GM19328 (cell line): Measurements from ENCODE around the gene DUSP28.

ENCODE experiments used
- ATAC-seq: cut with Tn5 transposase; IDR thresholded peaks from one replicate; pipeline ENCODE4 v1.9.1; 2021; ENCODE audit warnings: mild to moderate bottlenecking, moderate library complexity; ENCODE audit not compliant: unreplicated experiment

The DUSP28 gene

DNA sequence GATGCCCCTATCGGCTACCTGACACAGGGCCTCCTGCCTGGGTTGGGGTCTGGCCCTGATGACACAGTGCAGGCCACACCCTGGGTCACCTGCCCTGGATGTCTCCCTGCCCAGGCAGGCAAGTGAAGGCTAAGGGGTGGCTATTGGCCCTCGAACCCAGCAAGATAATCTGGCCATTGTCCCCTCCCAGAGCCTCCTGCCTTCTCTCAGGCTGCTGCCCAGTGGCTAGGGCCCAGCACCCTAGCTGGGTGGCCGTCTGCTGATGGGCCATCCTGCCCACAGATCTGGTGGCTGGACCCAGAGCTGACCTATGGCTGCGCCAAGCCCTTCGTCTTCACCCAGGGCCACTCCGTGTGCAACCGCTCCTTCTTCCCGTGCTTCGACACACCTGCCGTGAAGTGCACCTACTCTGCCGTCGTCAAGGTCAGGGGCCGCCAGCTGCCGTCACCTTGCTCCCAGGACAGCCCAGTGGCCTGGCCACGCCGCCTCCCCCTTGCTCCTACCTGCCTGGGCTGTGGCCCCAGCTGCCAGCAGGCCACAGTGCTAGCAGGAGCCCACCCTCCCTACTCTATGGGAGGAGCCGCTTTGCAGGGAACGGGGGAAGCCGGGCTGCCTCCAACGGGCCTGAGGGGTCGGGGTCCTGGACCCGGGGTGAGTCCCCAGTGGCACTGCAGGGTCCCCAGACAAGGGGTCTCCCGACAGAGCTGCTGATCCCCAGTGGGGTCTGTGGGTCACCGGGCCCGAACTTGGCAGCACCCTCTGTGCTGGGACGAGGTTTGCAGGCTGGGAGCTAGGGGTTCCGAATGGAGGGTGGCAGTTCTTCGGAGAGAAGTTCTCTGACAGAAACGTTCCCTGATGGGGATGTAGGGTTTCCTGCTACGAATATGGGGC, 12.2 kb downstream of the DUSP28 start:
- ATAC-seq: no peak

DNA sequence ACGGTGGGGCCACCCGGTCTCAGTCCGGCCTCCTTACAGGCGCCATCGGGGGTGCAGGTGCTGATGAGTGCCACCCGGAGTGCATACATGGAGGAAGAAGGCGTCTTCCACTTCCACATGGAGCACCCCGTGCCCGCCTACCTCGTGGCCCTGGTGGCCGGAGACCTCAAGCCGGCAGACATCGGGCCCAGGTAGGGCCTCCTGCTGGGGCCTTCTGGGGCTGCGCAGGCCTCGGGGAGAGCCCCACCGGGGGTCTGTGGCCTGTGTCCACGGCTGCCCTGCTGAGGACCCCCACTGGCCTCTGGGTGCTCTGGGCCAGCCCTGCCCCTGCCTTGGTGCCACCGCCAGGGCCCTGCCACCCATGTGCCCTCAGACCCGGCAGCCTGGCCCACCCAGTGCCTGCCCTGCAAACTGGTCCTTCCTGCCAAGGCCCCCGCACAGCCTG, 12.9 kb downstream of the DUSP28 start:
- no peak for ATAC-seq

DNA sequence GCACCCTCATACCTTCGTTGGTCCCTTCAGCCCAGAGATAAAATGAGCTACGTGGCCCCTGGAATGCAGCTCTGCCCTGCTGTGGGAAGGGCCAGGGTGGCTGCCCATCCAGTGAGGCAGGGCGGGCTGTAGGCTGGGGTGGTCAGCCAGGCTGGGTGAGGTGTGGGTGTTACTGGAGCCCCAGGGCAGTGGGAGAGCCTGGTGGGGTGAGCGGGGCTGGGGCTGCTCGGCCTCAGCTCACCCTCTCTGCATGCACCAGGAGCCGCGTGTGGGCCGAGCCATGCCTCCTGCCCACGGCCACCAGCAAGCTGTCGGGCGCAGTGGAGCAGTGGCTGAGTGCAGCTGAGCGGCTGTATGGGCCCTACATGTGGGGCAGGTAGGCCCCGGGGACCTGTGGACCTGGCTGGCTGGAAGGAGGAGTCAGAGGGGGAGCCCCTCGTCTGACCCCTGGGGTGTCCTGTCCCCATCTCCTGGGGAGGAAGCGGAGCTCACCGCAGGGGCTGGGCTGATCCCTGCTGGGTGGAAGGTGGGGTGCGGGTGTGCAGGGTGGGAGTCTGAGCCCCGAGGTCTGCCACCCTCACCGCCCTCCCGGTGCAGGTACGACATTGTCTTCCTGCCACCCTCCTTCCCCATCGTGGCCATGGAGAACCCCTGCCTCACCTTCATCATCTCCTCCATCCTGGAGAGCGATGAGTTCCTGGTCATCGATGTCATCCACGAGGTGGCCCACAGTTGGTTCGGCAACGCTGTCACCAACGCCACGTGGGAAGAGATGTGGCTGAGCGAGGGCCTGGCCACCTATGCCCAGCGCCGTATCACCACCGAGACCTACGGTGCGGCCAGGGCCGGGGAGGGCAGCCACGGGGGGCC, 13.6 kb downstream of the DUSP28 start:
- no peak for ATAC-seq

DNA sequence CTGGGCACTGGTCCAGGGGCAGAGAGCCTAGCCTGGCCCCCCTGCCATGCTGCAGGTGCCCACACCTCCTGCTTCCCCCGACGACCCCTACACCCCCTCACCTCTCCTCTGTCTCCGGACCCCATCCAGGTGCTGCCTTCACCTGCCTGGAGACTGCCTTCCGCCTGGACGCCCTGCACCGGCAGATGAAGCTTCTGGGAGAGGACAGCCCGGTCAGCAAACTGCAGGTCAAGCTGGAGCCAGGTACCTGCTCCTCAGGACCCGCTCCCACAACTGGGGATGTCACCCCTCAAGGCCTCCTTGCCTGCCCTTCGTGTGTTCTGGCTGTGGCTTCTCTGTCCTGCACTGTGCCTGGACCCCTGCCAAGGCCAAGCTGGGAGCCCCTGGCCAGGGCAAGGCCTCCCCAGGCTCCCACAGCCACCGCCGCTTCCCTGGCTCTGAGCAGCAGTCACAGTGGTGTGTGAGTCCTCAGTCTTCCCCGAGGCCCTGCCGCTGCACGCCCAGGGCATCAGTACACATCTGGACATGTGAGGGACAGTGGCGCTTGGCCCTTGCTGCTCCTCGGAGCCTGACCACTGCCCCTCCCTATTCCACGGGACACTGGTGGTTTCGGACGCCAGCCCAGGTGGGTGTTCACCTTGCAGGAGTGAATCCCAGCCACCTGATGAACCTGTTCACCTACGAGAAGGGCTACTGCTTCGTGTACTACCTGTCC, 14.4 kb downstream of the DUSP28 start:
- ATAC-seq: no peak

DNA sequence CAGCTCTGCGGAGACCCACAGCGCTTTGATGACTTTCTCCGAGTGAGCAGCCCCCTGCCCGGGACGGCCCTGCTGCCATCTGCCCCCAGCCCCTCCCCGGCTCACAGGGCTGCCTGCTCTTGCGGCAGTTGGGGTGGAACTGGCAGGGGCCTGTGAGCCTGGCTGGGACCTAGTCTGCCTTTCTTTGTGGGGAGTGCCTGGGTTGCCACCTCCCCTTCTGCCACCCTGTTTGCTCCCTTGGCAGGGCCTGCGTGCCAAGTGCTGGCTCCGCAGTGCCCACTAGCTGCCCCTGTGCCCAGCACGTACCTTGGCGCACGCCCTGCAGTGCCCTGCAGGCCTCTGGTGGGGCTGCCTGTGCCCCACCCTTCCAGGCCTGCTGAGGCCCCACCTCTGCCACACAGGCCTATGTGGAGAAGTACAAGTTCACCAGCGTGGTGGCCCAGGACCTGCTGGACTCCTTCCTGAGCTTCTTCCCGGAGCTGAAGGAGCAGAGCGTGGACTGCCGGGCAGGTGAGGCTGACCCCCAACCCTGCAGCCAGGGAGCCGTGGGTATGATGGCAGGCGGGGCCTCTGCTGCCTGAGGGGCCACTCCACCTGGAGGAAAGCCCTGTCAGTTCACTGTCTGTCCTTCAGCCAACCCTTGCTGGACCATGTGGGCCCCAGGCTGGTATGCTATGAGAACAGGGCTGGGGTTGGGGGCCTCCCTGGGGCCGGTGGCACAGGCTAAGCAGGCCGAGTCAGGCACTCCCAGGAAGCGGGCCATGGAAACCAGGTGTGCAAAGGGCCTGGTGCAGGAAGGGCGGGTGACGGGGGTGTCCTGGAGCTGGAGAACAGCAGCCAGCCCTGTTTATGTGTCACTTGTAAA, 15.2 kb downstream of the DUSP28 start:
- ATAC-seq: no peak

DNA sequence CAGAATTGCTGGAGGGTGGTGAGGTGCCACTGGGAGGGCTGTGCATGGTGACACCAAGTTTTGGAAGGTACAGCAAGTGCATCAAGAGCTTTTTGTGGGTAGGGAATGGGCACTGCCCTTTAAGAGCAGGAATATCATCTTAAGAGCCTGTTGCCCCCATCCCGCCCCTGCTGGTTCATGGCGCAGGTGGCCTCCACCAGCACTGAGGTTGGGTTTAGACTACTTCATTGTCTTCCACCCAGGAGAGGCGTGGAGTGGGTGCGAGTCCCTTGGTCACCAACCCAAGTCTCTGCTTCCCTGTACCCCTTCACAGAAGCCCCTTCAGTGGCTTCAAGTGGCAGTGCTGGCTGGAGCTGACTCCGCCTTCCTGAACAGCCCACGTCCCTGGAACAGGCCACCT, 15.9 kb downstream of the DUSP28 start:
- ATAC-seq: no peak

DNA sequence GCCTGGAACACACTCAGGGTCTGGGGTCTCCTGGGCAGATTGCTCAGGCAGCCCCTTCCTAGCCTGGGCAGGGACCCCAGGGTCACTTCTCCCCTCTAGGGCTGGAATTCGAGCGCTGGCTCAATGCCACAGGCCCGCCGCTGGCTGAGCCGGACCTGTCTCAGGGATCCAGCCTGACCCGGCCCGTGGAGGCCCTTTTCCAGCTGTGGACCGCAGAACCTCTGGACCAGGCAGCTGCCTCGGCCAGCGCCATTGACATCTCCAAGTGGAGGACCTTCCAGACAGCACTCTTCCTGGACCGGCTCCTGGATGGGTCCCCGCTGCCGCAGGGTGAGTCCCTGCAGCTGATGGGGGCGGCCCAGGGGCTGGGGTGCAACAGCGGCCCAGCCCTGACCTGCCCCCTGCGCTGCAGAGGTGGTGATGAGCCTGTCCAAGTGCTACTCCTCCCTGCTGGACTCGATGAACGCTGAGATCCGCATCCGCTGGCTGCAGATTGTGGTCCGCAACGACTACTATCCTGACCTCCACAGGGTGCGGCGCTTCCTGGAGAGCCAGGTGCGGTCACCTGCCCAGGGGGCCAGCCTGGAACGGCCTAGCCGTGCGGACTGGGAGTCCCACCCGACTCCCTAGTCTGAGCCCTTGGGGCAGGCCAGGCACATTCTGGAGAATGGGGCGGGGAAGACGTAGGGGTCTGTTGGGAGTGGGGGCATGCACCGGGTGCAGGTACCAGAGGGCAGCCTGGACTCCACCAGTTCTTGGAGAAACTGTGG, 16.5 kb downstream of the DUSP28 start:
- no peak for ATAC-seq

DNA sequence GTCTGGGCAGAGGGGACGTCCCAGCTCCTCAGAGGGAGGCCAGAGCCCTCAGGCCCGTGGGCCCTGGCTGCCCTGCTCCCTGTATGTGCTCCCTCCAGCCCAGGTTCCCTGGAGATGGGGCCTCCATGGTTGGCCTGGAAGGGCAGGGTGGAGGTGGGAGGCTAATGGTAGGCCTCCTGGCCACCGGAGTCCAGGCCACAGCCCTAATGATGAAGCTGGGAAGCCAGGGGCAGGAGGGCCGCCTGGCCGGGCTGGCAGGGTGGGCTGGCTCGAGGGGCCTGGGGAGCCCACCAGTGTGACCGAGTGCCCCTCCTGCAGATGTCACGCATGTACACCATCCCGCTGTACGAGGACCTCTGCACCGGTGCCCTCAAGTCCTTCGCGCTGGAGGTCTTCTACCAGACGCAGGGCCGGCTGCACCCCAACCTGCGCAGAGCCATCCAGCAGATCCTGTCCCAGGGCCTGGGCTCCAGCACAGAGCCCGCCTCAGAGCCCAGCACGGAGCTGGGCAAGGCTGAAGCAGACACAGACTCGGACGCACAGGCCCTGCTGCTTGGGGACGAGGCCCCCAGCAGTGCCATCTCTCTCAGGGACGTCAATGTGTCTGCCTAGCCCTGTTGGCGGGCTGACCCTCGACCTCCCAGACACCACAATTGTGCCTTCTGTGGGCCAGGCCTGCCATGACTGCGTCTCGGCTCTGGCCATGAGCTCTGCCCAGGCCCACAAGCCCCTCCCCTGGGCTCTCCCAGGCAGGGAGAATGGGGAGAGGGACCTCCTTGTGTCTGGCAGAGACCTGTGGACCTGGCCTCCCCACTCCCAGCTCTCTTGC, 17.3 kb downstream of the DUSP28 start:
- ATAC-seq: no peak

DNA sequence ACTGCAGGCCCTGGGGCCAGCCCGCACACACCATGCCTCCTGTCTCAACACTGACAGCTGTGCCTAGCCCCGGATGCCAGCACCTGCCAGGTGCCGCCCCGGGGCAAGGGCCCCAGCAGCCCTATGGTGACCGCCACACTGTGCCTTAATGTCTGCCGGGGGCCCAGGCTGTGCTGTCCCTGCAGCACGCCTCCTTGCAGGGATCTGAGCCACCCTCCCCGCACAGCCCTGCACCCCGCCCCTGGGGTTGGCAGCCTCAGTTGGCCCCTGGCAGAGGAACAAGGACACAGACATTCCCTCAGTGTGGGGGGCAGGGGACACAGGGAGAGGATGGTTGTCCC, 17.9 kb downstream of the DUSP28 start:
- no peak for ATAC-seq

DNA sequence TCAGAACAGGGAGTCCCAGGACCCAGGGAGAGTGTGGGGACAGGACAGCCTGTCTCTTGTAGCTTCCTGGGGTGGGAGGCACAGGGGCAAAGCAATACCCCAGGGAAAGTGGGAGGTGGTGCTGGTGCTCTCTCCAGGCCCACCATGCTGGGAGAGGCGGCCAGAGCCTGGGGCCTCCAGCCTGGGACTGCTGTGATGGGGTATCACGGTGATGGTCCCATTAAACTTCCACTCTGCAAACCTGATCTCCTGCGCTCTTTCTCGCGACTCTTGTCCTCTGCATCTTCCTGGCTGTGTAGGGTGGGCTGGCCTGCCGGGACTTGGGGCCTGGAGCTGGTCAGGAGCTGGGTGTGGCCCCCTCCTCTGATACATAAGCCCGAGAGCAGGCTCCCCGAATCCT, 18.3 kb downstream of the DUSP28 start:
- no peak for ATAC-seq

DNA sequence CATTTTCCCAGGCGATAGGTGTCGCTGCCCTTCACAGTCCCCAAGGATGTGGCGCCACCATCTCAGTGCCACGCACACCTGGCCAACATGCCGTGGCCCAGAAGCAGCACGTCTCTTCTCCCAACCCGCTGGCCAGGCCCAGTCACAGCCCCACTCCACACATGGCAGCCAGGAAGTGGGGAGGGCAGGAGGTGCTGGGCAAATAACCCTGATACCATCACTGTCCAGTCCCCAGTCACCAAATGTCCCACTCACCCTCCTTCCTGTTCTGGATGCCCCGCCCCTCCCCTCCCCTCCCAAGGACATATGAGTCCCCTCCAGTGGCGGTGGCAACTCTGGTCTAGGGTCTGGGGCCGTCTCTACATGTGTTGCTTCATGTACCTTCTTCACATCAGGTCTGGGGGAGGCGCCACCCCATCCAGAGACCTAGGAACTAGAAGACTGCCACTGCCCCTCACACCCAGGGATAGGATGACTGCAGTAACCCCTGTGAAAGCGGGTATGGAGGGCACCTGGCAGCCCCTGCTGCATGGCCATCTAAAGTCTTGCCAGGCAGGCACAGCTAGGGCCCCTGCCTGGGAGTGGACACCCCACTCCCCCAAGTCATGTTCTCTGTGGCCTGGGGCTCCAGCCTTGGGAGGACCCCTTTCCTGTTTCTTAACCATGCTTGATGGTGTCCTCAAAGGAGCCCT, 19.1 kb downstream of the DUSP28 start:
- ATAC-seq: no peak

DNA sequence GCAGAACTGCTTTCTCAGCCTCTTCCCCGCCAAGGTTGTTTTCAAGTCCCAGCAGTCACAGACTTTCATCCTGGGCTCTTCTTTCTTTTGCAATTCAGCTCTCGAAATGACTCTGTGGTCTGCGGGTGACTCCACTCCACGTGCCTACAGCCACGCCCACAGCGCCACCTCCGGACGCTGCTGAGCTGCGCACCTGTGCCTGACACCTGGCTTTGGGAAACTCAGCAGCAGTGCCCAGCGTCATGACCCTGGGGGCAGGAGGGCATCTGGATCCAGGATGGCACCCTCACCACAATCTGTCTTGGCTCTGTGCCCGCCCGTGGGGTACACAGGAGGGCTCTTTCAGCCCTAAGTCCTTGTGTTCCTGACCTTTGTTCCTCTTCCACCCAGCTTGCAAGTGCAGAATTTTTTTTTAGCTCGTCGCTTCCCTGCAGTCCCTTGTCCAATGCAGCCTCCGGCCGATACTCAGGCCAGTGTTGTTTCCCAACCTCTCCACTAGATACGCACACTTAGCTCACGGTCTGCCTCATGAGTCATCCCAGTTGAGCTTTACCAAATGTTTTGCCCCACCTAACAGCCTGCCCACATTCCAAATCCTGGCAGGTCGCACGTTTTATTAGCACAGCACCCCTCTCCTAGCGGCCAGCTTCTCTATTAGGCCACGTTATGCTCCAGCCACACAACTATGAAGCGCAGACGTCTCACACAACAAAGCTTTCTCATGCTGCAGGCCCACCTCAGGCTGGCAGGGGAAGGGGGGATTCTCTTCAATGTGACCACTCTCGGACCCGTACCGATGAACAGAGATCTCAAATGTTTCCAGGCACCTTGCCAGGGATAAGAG, 19.8 kb downstream of the DUSP28 start:
- no peak for ATAC-seq

DNA sequence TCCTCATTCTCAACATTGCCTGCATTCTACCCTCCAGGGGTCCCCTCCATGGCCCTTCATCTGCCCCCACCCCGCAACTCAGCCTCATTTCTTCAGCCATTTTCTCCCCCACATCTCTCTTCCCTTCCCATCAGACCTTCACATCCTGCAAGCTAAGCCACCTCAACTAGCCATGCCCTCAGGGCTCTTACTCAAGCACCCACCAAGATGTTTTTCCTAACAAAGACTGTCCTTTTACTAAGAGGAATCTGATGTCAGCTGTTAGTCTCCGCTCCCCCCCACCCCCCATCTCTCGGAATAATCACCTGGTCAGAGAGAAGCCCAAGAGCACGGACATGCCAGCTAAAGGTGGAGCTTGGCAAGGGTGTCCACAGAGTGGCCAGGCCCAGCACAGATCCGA, 21.7 kb downstream of the DUSP28 start:
- no peak for ATAC-seq

DNA sequence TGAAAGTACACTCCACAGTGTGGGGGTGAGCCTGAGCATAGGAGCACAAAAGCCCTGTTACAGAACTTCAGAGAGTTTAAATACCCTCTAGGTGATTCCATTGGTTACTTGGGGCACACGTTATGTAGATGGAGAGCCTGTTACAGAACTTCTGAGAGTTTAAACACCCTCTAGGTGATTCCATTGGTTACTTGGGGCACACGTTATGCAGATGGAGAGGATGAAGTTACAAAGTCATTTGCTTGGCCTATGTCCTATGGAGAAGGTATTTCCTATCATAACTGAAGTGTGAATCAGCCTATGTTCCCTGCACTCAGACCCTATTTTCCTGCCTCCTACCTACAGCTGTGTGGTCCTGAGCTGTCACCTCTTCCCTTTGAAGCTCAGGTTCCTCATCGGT, 22.6 kb downstream of the DUSP28 start:
- no peak for ATAC-seq

DNA sequence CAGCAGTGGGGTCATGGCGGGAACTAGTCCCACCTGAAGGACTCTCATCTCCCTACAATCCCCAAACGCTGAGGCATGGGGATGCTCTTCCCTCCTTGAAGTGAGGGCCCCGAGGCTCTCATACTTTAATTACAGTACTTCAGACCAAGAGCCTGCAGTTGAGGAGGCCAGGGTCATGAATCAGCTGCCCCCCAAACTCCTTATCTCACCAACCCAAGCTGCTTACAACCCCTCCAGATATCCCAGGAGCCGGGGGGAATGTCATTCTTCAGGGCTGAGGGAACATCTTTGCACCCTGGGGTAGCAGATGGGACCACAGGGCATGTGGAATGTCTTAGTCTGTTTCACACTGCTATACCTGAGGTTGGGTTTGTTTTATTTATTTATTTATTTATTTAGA, 23.6 kb downstream of the DUSP28 start:
- no peak for ATAC-seq

DNA sequence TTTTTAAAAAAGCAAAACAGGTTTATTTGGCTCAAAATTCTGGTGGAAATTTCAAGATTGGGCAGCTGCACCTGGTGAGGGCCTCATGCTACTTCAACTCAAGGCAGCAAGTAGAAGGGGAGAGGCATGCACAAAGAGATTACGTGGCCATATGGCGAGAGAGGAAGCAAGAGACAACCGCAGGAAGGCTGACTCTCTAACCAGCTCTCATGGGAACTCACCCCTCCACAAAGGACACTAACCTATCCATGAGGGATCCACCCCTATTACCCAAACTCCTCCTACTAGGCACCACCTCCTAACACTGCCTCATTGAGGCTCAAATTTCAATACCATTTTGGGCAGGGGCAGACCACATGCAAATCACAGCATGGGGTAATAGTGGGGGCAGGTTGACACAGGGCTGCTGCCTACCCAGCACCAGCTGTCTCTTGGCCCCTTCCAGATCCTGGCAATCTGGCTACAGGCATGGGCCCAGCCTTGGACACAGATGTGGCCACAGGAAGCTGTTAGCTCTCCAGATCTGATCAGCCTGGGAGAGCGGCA, 24.4 kb downstream of the DUSP28 start:
- peak; percentile 56 for ATAC-seq

DNA sequence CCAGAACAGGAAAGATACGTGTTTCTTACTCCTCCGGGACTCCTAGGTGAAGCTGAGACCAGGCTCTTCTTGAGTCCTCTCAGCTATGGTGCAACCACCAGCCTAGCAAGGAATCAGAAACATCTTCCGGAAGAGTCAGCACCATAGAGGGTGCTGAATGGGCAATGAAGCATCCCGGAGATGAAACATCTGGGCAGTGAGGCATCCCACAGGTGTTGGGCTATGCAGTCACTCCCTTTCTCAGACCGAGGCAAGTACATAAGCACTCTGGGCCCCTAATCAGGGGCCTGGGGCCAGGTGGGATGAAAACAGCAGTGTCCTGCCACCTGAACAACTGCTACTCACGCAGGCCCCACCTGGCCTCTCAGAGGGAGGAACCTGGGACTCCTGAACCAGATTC, 24.9 kb downstream of the DUSP28 start:
- ATAC-seq: no peak
